ENCODE results near the gene IL20RA. TPM values are rescaled to one million over a fixed set of nuclear protein-coding genes. Genes with fewer than 3 reads are reported as not detected.

Gene IL20RA
- polyA plus RNA-seq, 1 of the 3 experiments (the other 2 are of a cell fraction), result 0.10 TPM

GRCh38 chr6:137019476-137020272 lies 25.1 kb downstream of the IL20RA start:
- Histone ChIP-seq H3K9ac (no peak overlapping the region), H3K9me3 (no peaks in the 10 kb centered on the region), H3K9me2 (no peaks in the 10 kb centered on the region), H3K4me1 (ENCODE audit: control insufficient read depth in 1 of 2, insufficient read depth in 2 of 2, low read depth in 1 of 2, low read length in 1 of 2) (peaks cover 0 to 9% of the 10 kb centered on the region in 2 experiments; a peak in 2 of 4 replicates), H3K36me3 (replicated peaks in 1 of 2; ENCODE audit: control insufficient read depth in 1 of 2, insufficient read depth in 2 of 2, low read length in 1 of 2) (no peaks in the 10 kb centered on the region), H3K27ac (ENCODE audit: low read depth in 2 of 2, low read length in 1 of 2) (peak overlapping the region in 1 of 2 experiments; percentile 90; a peak in 2 of 4 replicates), H3K4me2 (no peak overlapping the region), H3F3A (replicated peaks; ENCODE audit: insufficient read depth) (no peaks in the 10 kb centered on the region), H3K79me2 (ENCODE audit: insufficient read depth) (no peaks in the 10 kb centered on the region), H3K27me3 (ENCODE audit: insufficient read depth) (no peaks in the 10 kb centered on the region), H2AFZ (ENCODE audit: low read depth) (no peak overlapping the region), H3K4me3 (ENCODE audit: low read depth in 2 of 2, low read length in 1 of 2) (no peak overlapping the region; a peak in 1 of 4 replicates), H4K20me1 (ENCODE audit: insufficient read depth) (no peaks in the 10 kb centered on the region)
- POLR2A ChIA-PET, result interaction anchor here (1.3 to 1.7 kb wide), 4 partner anchors 29 to 98 kb away, joined by 4 to 12 read pairs (median 8); partner anchors contain the start of gene SLC35D3
- TF ChIP-seq RAD21 (IDR thresholded peaks at IDR 0.05; ENCODE audit: low read length) (no peak), GATA2 (CRISPR knock-in tag; IDR thresholded peaks at IDR 0.05) (peak; percentile 26; the same call in 1 of the 2 replicates), TEAD4 (IDR thresholded peaks at IDR 0.05; ENCODE audit: borderline replicate concordance, insufficient read depth) (no peak), CTCF (IDR thresholded peaks at IDR 0.05) (no peak), EP300 (IDR thresholded peaks at IDR 0.05; ENCODE audit: borderline replicate concordance in 1 of 2, low read depth in 1 of 2, low read length in 1 of 2) (peak in 1 of 2 experiments; percentile 27; a peak in 1 of 4 replicates)
- no peak for DNase-seq
- 18% methylated on average over 4 of the region's 4 CpGs for whole genome bisulfite sequencing (ENCODE audit: low lambda C conversion rate)
- CTCF ChIA-PET, result interaction anchor here (0.8 to 1.5 kb wide), 7 partner anchors 8 to 196 kb away, joined by 3 to 6 read pairs (median 3); no protein-coding TSS in a partner anchor

- H3K27me3 ChIP-seq (ENCODE audit: insufficient read depth), result no peaks in the 10 kb centered on the region
- no peak overlapping the region for H3K9ac ChIP-seq
- no peak overlapping the region for H2AFZ ChIP-seq (ENCODE audit: low read depth)
- H3K27ac ChIP-seq (ENCODE audit: low read depth in 2 of 2, low read length in 1 of 2), result peak overlapping the region in 1 of 2 experiments; percentile 43; a peak in 1 of 4 replicates
- CTCF ChIA-PET, result interaction anchor here (0.9 to 5.1 kb wide), 5 partner anchors 28 to 77 kb away, joined by 3 to 37 read pairs (median 3); partner anchors contain the start of gene IL20RA
- no peaks in the 10 kb centered on the region for H3K9me3 ChIP-seq
- DNase-seq, result no peak
- POLR2A ChIA-PET, result interaction anchor here (1.2 kb wide), 2 partner anchors 27 to 59 kb away, joined by 3 to 5 read pairs; no protein-coding TSS in a partner anchor
- 21% methylated on average over 3 of the region's 3 CpGs for WGBS (ENCODE audit: low lambda C conversion rate)
- peaks cover 0 to 22% of the 10 kb centered on the region in 2 experiments; a peak in 2 of 4 replicates for H3K4me1 ChIP-seq (ENCODE audit: control insufficient read depth in 1 of 2, insufficient read depth in 2 of 2, low read depth in 1 of 2, low read length in 1 of 2)
- H3K4me3 ChIP-seq (ENCODE audit: low read depth in 2 of 2, low read length in 1 of 2), result no peak overlapping the region
- no peak overlapping the region for H3K4me2 ChIP-seq
- no peak for TF ChIP-seq TEAD4 (IDR thresholded peaks at IDR 0.05; ENCODE audit: borderline replicate concordance, insufficient read depth)
- no peak for TF ChIP-seq FOXJ3 (CRISPR knock-in tag; IDR thresholded peaks at IDR 0.05)
- TF ChIP-seq NRF1 (IDR thresholded peaks at IDR 0.05; ENCODE audit: low read depth, low read length), result no peak
- no peak for TF ChIP-seq MEF2A (IDR thresholded peaks at IDR 0.05; ENCODE audit: borderline replicate concordance, low read depth)
- TF ChIP-seq RAD21 (IDR thresholded peaks at IDR 0.05; ENCODE audit: low read length), result no peak
- no peak for TF ChIP-seq SIN3A (IDR thresholded peaks at IDR 0.05; ENCODE audit: borderline replicate concordance, low read depth, low read length)
- TF ChIP-seq EZH2phosphoT487 (IDR thresholded peaks at IDR 0.05; ENCODE audit: borderline replicate concordance, low read depth), result no peak
- no peak for TF ChIP-seq SMC3 (IDR thresholded peaks at IDR 0.05; ENCODE audit: low read depth, low read length)
- no peaks in the 10 kb centered on the region for H3K79me2 ChIP-seq (ENCODE audit: insufficient read depth)
- H4K20me1 ChIP-seq (ENCODE audit: insufficient read depth), result no peaks in the 10 kb centered on the region
- no peaks in the 10 kb centered on the region for H3K9me2 ChIP-seq
- H3F3A ChIP-seq (replicated peaks; ENCODE audit: insufficient read depth), result no peaks in the 10 kb centered on the region
- no peaks in the 10 kb centered on the region for H3K36me3 ChIP-seq (replicated peaks in 1 of 2; ENCODE audit: control insufficient read depth in 1 of 2, insufficient read depth in 2 of 2, low read length in 1 of 2)
These were observed 27.7 kb downstream of the IL20RA start for GRCh38 chr6:137017081-137017480.

All from SK-N-SH (cell line).